Glutamatergic neuron (in vitro differentiated cells): ENCODE results near the gene GALNT8. TPM values are rescaled to one million over a fixed set of nuclear protein-coding genes. Genes with fewer than 3 reads are reported as not detected.

Experiments used
- DNase-seq: peaks from one replicate; pipeline ENCODE4 v3.0.0; 2022
- H3K27ac Mint-ChIP-seq: one replicate; pipeline ENCODE4 v1.8.0; 2020; ENCODE audit warnings: mild to moderate bottlenecking, mixed read lengths, inconsistent platforms; ENCODE audit not compliant: unreplicated experiment
- H3K27me3 Mint-ChIP-seq: one replicate; pipeline ENCODE4 v1.8.0; 2020; ENCODE audit warnings: mild to moderate bottlenecking, moderate library complexity, mixed read lengths, inconsistent platforms; ENCODE audit not compliant: unreplicated experiment
- H3K36me3 Mint-ChIP-seq: one replicate; pipeline ENCODE4 v1.8.0; 2020; ENCODE audit warnings: mild to moderate bottlenecking, mixed read lengths, inconsistent platforms; ENCODE audit not compliant: unreplicated experiment
- H3K4me1 Mint-ChIP-seq: one replicate; pipeline ENCODE4 v1.8.0; 2020; ENCODE audit warnings: mild to moderate bottlenecking, low read depth, mixed read lengths, inconsistent platforms; ENCODE audit not compliant: unreplicated experiment
- H3K4me3 Mint-ChIP-seq: one replicate; pipeline ENCODE4 v1.8.0; 2020; ENCODE audit warnings: mild to moderate bottlenecking, mixed read lengths, inconsistent platforms; ENCODE audit not compliant: unreplicated experiment
- H3K9me3 Mint-ChIP-seq: one replicate; pipeline ENCODE4 v1.8.0; 2020; ENCODE audit warnings: mild to moderate bottlenecking, moderate library complexity, mixed read lengths, inconsistent platforms; ENCODE audit not compliant: unreplicated experiment
- CTCF ChIP-seq: fragments of 200-600 bp; sonication (generic); IDR thresholded peaks from one replicate; pipeline ENCODE4 v1.5.0; 2021; ENCODE audit not compliant: partially characterized antibody, unreplicated experiment
- total RNA-seq: library from RNA; stranded (reverse); fragmentation: NEBNext Ultra II Directional; extraction: Animal tissue kit (Norgen Biotek cat#: 25700); gene quantifications from one replicate; pipeline ENCODE4 v1.2.1, GENCODE V29; 2021; ENCODE audit not compliant: unreplicated experiment

GALNT8 gene
- total RNA-seq, 1 donor from 2014 or later = 25.3 TPM

GRCh38 chr12:4762773-4763172 is 42.6 kb downstream of the GALNT8 start:
- no peak overlapping the region for H3K27ac Mint-ChIP-seq
- peaks cover 3% of the 10 kb centered on the region for H3K27me3 Mint-ChIP-seq
- H3K4me1 Mint-ChIP-seq = peaks cover 4% of the 10 kb centered on the region
- H3K36me3 Mint-ChIP-seq = peaks cover 7% of the 10 kb centered on the region
- TF ChIP-seq CTCF = no peak
- no peak for DNase-seq
- no peaks in the 10 kb centered on the region for H3K9me3 Mint-ChIP-seq
- H3K4me3 Mint-ChIP-seq = no peak overlapping the region

- Mint-ChIP-seq H3K9me3 (no peaks in the 10 kb centered on the region), H3K36me3 (peaks cover 7% of the 10 kb centered on the region), H3K27ac (peak overlapping the region; percentile 36), H3K27me3 (peaks cover 3% of the 10 kb centered on the region), H3K4me3 (peak overlapping the region; percentile 16), H3K4me1 (peaks cover 4% of the 10 kb centered on the region)
- TF ChIP-seq CTCF = no peak
- DNase-seq = peak; percentile 78
Observed at GRCh38 chr12:4763549-4763948, 43.3 kb downstream of the GALNT8 start.

GRCh38 chr12:4766445-4766844 is 46.2 kb downstream of the GALNT8 start:
- peaks cover 1% of the 10 kb centered on the region for H3K9me3 Mint-ChIP-seq
- peaks cover 6% of the 10 kb centered on the region for H3K27me3 Mint-ChIP-seq
- TF ChIP-seq CTCF = no peak
- DNase-seq = no peak
- H3K27ac Mint-ChIP-seq = no peak overlapping the region
- no peaks in the 10 kb centered on the region for H3K36me3 Mint-ChIP-seq
- no peak overlapping the region for H3K4me3 Mint-ChIP-seq
- H3K4me1 Mint-ChIP-seq = peaks cover 13% of the 10 kb centered on the region

GRCh38 chr12:4767186-4767585 is 47.0 kb downstream of the GALNT8 start:
- TF ChIP-seq CTCF = no peak
- Mint-ChIP-seq H3K36me3 (no peaks in the 10 kb centered on the region), H3K27me3 (peaks cover 6% of the 10 kb centered on the region), H3K4me3 (peak overlapping the region; percentile 7), H3K9me3 (peaks cover 2% of the 10 kb centered on the region), H3K27ac (no peak overlapping the region), H3K4me1 (peaks cover 17% of the 10 kb centered on the region)
- no peak for DNase-seq

- H3K4me1 Mint-ChIP-seq = peaks cover 21% of the 10 kb centered on the region
- DNase-seq = no peak
- H3K9me3 Mint-ChIP-seq = peaks cover 2% of the 10 kb centered on the region
- no peak overlapping the region for H3K4me3 Mint-ChIP-seq
- H3K27ac Mint-ChIP-seq = no peak overlapping the region
- H3K27me3 Mint-ChIP-seq = peaks cover 6% of the 10 kb centered on the region
- no peak for TF ChIP-seq CTCF
- no peaks in the 10 kb centered on the region for H3K36me3 Mint-ChIP-seq
Observed at GRCh38 chr12:4768341-4768740, 48.1 kb downstream of the GALNT8 start.
